ENCODE measurements around the gene FYCO1. TPM values are rescaled to one million over a fixed set of nuclear protein-coding genes. Genes with fewer than 3 reads are reported as not detected.

Gene FYCO1
- polyA plus RNA-seq, 4 donors: 16.5 to 19.3 (median 18.1) TPM

GRCh38 chr3:45966950-45967640 is 28.5 kb downstream of the FYCO1 start:
- no peak for DNase-seq (ENCODE audit: low read depth in 4 of 4, low spot score in 2 of 4)

- peak in 1 of 4 donors; percentile 4 for DNase-seq (ENCODE audit: low read depth in 4 of 4, low spot score in 2 of 4)
These were observed 29.2 kb downstream of the FYCO1 start for GRCh38 chr3:45966371-45966791.

DNA sequence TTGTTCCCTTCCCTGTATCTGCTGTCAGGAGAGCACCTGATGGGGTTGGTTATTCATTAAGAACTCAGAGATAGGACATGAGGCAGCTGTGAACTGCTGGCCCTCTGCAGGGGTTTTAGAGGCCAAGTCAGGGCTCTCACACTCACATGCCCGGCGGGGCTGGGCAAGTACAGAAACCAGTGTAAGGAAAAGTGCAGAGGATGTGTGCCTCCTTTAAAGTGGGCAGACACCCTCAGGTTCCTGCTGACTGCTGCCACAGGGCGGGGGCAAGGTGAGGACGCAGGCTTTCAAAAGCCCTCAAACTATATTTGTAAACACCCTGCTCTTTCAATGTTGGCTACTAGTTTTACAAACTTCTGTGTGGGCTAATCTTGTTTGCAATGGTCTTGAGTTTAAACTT is 30.0 kb downstream of the FYCO1 start:
- DNase-seq (ENCODE audit: low read depth in 4 of 4, low spot score in 2 of 4): no peak

- no peak for DNase-seq (ENCODE audit: low read depth in 4 of 4, low spot score in 2 of 4)
These were observed 30.4 kb downstream of the FYCO1 start for GRCh38 chr3:45965253-45965652.

DNA sequence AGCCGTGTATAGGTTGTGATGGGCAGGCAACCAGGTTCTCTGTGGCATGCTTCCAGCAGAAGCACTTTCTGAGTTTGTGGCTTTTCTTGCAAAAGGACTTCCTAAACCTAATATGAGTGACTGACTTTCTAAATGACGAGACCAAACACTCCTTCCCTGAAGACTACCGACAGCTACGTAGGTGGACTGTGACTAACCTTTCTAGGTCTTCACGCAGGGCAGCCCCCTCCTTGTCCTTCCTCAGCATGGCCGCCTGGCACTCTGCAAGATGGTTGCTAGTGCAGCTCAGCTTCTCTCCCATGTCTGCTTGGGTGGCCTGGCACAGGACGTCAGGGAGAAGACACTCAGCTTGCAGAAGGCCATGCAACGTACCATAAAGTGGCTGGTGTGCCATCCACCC is 31.5 kb downstream of the FYCO1 start:
- DNase-seq (ENCODE audit: low read depth in 4 of 4, low spot score in 2 of 4): no peak

DNA sequence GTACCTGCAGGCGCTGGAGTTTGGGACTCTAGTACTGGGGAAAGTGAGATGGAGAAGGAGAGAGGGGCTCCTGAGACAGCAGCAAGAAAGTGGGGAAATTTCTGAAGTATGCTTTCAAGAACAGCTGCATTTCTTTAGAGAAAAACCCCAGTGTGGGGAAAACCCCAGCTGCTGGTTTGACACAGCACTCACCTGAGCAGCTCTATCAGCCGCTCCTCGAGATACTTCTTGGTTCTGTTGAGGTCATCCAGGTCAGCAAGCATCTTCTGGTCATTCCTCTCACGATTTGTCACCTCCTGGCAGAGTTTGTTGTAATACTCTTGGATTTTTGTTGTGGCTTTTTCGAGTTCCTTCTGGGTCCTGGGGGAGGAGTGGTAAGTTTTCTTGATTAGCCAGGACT is 33.6 kb downstream of the FYCO1 start:
- no peak for DNase-seq (ENCODE audit: low read depth in 4 of 4, low spot score in 2 of 4)

DNA sequence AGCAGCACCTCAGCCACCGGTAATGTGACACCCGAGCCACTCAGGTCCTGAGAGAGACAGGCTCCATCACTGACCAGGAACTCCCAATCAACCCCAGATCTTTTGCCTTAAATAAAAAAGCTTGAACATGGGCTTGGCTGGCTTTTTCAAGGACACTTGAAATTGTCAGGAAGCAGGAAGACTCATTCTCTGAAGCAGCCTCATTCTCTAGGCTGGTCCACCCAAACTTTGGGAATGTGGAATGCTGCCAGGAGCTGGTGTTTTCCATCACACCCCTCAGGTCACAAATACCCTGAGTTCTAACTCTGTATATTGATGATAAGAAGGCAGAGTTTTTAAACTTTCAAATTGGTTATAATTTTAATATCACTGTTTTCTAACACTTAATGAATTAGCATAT is 35.3 kb downstream of the FYCO1 start:
- DNase-seq (ENCODE audit: low read depth in 4 of 4, low spot score in 2 of 4): no peak

GRCh38 chr3:45959201-45959600 is 36.4 kb downstream of the FYCO1 start:
- DNase-seq (ENCODE audit: low read depth in 4 of 4, low spot score in 2 of 4): no peak

GRCh38 chr3:45958321-45958791 is 37.3 kb downstream of the FYCO1 start:
- DNase-seq (ENCODE audit: low read depth in 4 of 4, low spot score in 2 of 4): no peak

GRCh38 chr3:45957586-45957985 is 38.0 kb downstream of the FYCO1 start:
- no peak for DNase-seq (ENCODE audit: low read depth in 4 of 4, low spot score in 2 of 4)

GRCh38 chr3:45955706-45956105 is 39.9 kb downstream of the FYCO1 start:
- no peak for DNase-seq (ENCODE audit: low read depth in 4 of 4, low spot score in 2 of 4)

- no peak for DNase-seq (ENCODE audit: low read depth in 4 of 4, low spot score in 2 of 4)
These were observed 40.5 kb downstream of the FYCO1 start for GRCh38 chr3:45955017-45955647.

GRCh38 chr3:45954306-45954705 is 41.3 kb downstream of the FYCO1 start:
- no peak for DNase-seq (ENCODE audit: low read depth in 4 of 4, low spot score in 2 of 4)

DNA sequence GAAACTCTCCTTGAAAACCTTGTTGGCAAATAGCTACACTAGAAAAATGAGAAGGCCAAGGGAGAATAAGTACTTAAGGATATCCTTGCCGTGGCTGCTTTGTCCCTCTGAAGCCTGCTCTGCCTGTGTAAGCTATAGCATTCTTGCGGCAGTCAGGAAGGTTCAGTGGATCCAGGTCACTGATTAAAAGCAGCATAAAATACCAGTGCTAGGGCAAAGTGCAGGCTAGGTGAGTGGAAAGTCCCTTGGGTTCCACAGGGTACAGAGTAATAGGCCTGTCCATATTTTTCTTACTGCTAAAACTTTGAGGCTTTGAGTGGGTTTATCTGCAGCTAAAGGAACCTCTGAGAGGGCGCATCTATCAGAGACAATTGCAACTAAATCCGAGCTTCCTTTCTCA is 42.1 kb downstream of the FYCO1 start:
- DNase-seq (ENCODE audit: low read depth in 4 of 4, low spot score in 2 of 4): no peak

GRCh38 chr3:45952456-45952855 is 43.2 kb downstream of the FYCO1 start:
- DNase-seq (ENCODE audit: low read depth in 4 of 4, low spot score in 2 of 4): no peak

- no peak for DNase-seq (ENCODE audit: low read depth in 4 of 4, low spot score in 2 of 4)
These were observed 43.7 kb downstream of the FYCO1 start for GRCh38 chr3:45951946-45952345.

GRCh38 chr3:45950686-45951600 is 44.7 kb downstream of the FYCO1 start:
- no peak for DNase-seq (ENCODE audit: low read depth in 4 of 4, low spot score in 2 of 4)

- no peak for DNase-seq (ENCODE audit: low read depth in 4 of 4, low spot score in 2 of 4)
These were observed 45.5 kb downstream of the FYCO1 start for GRCh38 chr3:45950131-45950530.

DNA sequence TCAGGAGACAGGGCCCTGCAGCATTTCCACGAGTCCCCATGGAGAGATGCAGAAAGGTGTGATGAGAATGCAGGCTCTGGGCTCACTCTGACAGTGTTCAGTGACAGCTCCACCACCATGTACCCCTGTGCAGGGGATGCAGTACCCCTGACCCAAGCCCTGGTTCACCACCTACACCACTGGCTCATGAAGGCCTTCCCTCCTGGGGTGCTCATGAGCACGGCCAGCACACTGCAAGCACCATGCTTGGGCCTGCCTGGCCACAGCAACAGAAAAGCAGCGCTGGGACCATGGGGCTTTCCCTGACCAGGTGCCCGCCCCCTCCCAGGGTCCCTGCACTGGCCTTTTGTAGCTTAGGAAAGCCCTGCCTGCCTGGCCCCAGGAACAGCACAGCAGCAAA is 46.2 kb downstream of the FYCO1 start:
- no peak for DNase-seq (ENCODE audit: low read depth in 4 of 4, low spot score in 2 of 4)

DNA sequence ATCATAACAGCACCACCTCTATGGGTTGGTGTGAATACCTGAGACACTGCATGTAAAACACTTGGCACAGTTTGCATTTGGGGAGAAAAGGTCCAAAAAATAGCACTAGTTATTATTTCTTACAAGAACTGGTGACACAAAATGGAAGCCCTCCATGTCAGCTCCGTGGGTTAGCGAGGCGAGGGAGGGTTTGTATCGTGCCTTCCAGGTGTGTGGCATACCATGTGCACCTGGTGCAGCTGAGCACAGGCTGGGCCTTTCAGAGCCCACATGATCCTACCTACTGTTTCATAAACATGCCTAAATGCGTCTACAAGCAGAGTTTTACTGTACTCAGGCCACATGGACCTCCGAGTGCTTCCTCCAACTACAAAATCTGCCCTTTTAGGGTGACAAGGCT is 46.7 kb downstream of the FYCO1 start:
- DNase-seq (ENCODE audit: low read depth in 4 of 4, low spot score in 2 of 4): no peak

GRCh38 chr3:45948311-45948781 is 47.3 kb downstream of the FYCO1 start:
- DNase-seq (ENCODE audit: low read depth in 4 of 4, low spot score in 2 of 4): no peak

Data from left renal cortex interstitium (tissue), 4 donors.